Esophagus muscularis mucosa (tissue), 3 donors: ENCODE data around the gene ABCC4.

ENCODE experiments used
- CTCF ChIP-seq, 3 experiments: fragments of 200-600 bp in 2 of 3; fragments of 450-650 bp in 1 of 3; sonication (generic) in 2 of 3; IDR thresholded peaks; one replicate each; pipeline ENCODE4 v1.5.1; 2017 to 2019; ENCODE audit warnings: antibody characterized with exemption in 3 of 3, mild to moderate bottlenecking in 2 of 3, moderate library complexity in 1 of 3
- POLR2A ChIP-seq: fragments of 450-650 bp; IDR thresholded peaks from one replicate; pipeline ENCODE4 v1.6.1; 2017; ENCODE audit warnings: antibody characterized with exemption, moderate library complexity, mild to moderate bottlenecking, low read depth

GRCh38 chr13:95044452-95045205, 256.6 kb downstream of the ABCC4 start:
- TF ChIP-seq POLR2A = no peak
- no peak for TF ChIP-seq CTCF (IDR thresholded peaks at IDR 0.05)
